ENCODE data around the gene ACR. TPM values are rescaled to one million over a fixed set of nuclear protein-coding genes. Genes with fewer than 3 reads are reported as not detected.

Gene ACR
- total and polyA plus RNA-seq, 2 of the 8 experiments (the other 6 are each of a cell fraction or from before 2014, with no cell fraction given): 0.56 TPM; not detected in 1

DNA sequence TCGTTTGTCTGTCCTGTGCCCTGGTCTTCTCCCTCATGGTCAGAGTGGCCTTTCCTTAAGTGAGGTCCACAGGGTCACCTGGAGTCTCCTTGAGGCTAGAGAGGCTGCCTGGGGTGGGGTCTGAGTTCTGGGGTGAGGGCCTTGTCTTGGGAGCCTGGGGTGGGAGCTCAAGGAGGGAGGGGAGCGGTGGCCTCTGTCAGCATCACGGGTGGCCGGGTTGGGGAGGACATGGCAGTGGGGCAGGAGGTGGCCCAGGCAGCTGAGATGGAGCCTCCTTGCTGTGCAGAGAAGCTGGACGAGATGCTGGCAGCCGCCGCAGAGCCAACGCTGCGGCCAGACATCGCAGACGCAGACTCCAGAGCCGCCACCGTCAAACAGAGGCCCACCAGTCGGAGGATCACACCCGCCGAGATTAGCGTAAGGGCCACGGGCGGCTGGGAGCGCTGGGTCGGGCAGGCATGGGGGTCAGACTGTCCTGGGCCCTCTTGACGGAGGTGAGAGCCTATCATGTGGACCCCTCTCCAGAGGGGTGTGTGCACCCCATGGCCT is 23.3 kb upstream of the ACR start:
- H2BK120ac ChIP-seq (replicated peaks; ENCODE audit: low read depth, low read length): no peak overlapping the region
- no peak overlapping the region for H2BK5ac ChIP-seq (ENCODE audit: low read depth, low read length)
- POLR2A ChIA-PET (ENCODE audit: partially characterized antibody): no interaction called here
- H3K36me3 ChIP-seq (ENCODE audit: control insufficient read depth in 2 of 4, insufficient read depth in 4 of 4, low read length in 3 of 4): no peaks in the 10 kb centered on the region
- no peaks in the 10 kb centered on the region for H3K79me2 ChIP-seq (ENCODE audit: control insufficient read depth in 1 of 2, insufficient read depth in 2 of 2, low read length in 2 of 2)
- no peak overlapping the region for H3K4ac ChIP-seq (replicated peaks; ENCODE audit: insufficient read length, low read depth, low read length)
- H3K4me2 ChIP-seq (ENCODE audit: insufficient read depth in 1 of 2, low read depth in 2 of 2, low read length in 2 of 2): no peak overlapping the region
- no peaks in the 10 kb centered on the region for H3K79me1 ChIP-seq (ENCODE audit: low read depth, low read length)
- no peak overlapping the region for H4K5ac ChIP-seq (ENCODE audit: insufficient read length, low read depth, low read length)
- no peaks in the 10 kb centered on the region for H3K4me1 ChIP-seq (replicated peaks in 1 of 4; ENCODE audit: control insufficient read depth in 3 of 4, insufficient read depth in 4 of 4, low read length in 3 of 4)
- no peak overlapping the region for H4K91ac ChIP-seq (replicated peaks; ENCODE audit: insufficient read length, low read length)
- FAIRE-seq (no peak), DNase-seq (ENCODE audit: low read depth in 1 of 2, low spot score in 2 of 2) (no peak)
- H3K4me3 ChIP-seq (ENCODE audit: extremely low read depth in 1 of 4, insufficient read depth in 2 of 4, low read depth in 3 of 4, low read length in 4 of 4): no peak overlapping the region
- no peak overlapping the region for H2AFZ ChIP-seq (ENCODE audit: low read length)
- H3K23me2 ChIP-seq (ENCODE audit: low read depth, low read length): no peaks in the 10 kb centered on the region
- H4K20me1 ChIP-seq (replicated peaks in 1 of 2; ENCODE audit: control insufficient read depth in 1 of 2, insufficient read depth in 2 of 2, low read length in 2 of 2): peaks cover 4 to 29% of the 10 kb centered on the region in 2 experiments
- no peak overlapping the region for H2AK5ac ChIP-seq (ENCODE audit: low read depth, low read length)
- no peak overlapping the region for H4K8ac ChIP-seq (ENCODE audit: extremely low read depth, insufficient read depth, low read length)
- no peak overlapping the region for H3K56ac ChIP-seq (replicated peaks; ENCODE audit: insufficient read length, low read depth, low read length)
- H2BK20ac ChIP-seq (ENCODE audit: low read length): no peak overlapping the region
- H2BK12ac ChIP-seq (ENCODE audit: low read depth, low read length): no peak overlapping the region
- CTCF ChIA-PET (ENCODE audit: partially characterized antibody): interaction anchor here (1.3 to 3.4 kb wide), 2 partner anchors 11 to 17 kb away, joined by 5 to 12 read pairs; no protein-coding TSS in a partner anchor
- H3K23ac ChIP-seq (ENCODE audit: insufficient read length): no peak overlapping the region
- H3K9me3 ChIP-seq (ENCODE audit: insufficient read depth in 2 of 2, low read depth in 1 of 2, low read length in 1 of 2): no peaks in the 10 kb centered on the region
- no peak overlapping the region for H3K27ac ChIP-seq (ENCODE audit: low read depth, low read length)
- WGBS, 2 experiments (ENCODE audit: extremely low coverage in 1 of 2, insufficient coverage in 1 of 2, insufficient read length in 1 of 2, insufficient replicate concordance in 2 of 2, low coverage in 1 of 2, low lambda C conversion rate in 2 of 2, missing lambda C conversion rate in 1 of 2): 94% methylated on average over 21 of the region's 22 CpGs; no CpG with 5 or more reads in 1 of the 2 experiments
- no peak overlapping the region for H2BK15ac ChIP-seq (ENCODE audit: low read length)
- TF ChIP-seq MAFK (IDR thresholded peaks at IDR 0.05; ENCODE audit: low read depth, low read length) (no peak), POU5F1 (IDR thresholded peaks at IDR 0.05; ENCODE audit: low read depth, low read length) (no peak), SUZ12 (IDR thresholded peaks at IDR 0.05; ENCODE audit: low read length) (no peak), SIX5 (IDR thresholded peaks at IDR 0.05; ENCODE audit: low read depth, low read length) (no peak), SP2 (IDR thresholded peaks at IDR 0.05; ENCODE audit: low read length) (no peak), KDM4A (IDR thresholded peaks at IDR 0.05; ENCODE audit: low read depth, low read length, severe bottlenecking) (no peak), HDAC6 (IDR thresholded peaks at IDR 0.05; ENCODE audit: low read depth, low read length) (no peak), BACH1 (IDR thresholded peaks at IDR 0.05; ENCODE audit: low read length) (no peak), CTBP2 (IDR thresholded peaks at IDR 0.05; ENCODE audit: borderline replicate concordance, insufficient read depth, insufficient read length, low read length) (no peak)
- TF ChIP-seq, protein P1, sequence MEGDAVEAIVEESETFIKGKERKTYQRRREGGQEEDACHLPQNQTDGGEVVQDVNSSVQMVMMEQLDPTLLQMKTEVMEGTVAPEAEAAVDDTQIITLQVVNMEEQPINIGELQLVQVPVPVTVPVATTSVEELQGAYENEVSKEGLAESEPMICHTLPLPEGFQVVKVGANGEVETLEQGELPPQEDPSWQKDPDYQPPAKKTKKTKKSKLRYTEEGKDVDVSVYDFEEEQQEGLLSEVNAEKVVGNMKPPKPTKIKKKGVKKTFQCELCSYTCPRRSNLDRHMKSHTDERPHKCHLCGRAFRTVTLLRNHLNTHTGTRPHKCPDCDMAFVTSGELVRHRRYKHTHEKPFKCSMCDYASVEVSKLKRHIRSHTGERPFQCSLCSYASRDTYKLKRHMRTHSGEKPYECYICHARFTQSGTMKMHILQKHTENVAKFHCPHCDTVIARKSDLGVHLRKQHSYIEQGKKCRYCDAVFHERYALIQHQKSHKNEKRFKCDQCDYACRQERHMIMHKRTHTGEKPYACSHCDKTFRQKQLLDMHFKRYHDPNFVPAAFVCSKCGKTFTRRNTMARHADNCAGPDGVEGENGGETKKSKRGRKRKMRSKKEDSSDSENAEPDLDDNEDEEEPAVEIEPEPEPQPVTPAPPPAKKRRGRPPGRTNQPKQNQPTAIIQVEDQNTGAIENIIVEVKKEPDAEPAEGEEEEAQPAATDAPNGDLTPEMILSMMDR (IDR thresholded peaks at IDR 0.05; ENCODE audit: control extremely low read depth in 1 of 3, insufficient read depth in 1 of 3, low read depth in 1 of 3, low read length in 3 of 3): no peak
- no peak overlapping the region for H3K14ac ChIP-seq (ENCODE audit: insufficient read length)
- H3K27me3 ChIP-seq (replicated peaks in 1 of 4; ENCODE audit: control insufficient read depth in 3 of 4, extremely low read depth in 1 of 4, insufficient read depth in 3 of 4, low read length in 3 of 4): peaks cover 8 to 19% (median 16%) of the 10 kb centered on the region in 4 experiments
- H3K9ac ChIP-seq (replicated peaks in 1 of 4; ENCODE audit: extremely low read depth in 1 of 4, low read depth in 3 of 4, low read length in 3 of 4): no peak overlapping the region
- H3K18ac ChIP-seq (ENCODE audit: extremely low read depth, low read length): no peak overlapping the region

Measured in H1 (cell line).